ENCODE results near the gene C1orf198.

The C1orf198 gene

DNA sequence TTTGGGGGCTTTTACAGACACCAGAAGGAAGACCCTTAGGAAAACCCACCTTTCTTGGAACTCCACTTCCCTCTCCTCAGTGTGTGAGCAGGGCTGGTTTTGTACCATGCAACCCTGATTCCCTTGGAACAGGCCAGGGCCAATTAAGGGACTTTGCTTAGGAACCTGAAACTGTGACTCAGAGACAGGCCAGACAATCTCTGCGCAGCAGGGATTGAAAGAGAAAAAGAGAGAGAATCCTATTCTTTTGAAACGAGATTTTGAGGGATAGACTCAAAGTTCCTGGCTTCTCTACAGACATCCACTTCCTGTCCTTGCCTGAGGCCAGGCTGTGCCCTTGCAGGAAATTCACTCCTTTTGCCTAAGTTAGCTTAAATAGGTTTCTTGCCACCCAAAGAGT is 23.1 kb upstream of the C1orf198 start:
- no peak for DNase-seq

- no peak for DNase-seq
Measured at GRCh38 chr1:230884646-230885045, 16.3 kb upstream of the C1orf198 start.

- DNase-seq: no peak
Measured at GRCh38 chr1:230883967-230884366, 15.6 kb upstream of the C1orf198 start.

DNA sequence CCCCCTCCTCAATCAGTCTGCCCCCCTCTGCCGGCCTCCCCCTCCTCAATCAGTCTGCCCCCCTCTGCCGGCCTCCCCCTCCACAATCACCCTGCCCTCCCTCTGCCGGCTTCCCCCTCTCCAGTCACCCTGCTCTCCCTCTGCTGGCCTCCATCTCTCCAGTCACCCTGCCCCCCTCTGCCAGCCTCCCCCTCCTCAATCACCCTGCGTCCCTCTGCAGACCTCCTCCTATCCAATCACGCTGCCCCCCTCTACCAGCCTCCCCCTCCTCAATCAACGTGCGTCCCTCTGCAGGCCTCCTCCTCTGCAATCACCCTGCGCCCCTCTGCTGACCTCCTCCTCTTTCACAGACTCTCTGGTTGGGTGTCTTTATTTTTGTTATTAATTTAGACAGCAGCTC is 11.5 kb upstream of the C1orf198 start:
- DNase-seq: no peak

GRCh38 chr1:230878591-230878990 is 10.3 kb upstream of the C1orf198 start:
- no peak for DNase-seq

DNA sequence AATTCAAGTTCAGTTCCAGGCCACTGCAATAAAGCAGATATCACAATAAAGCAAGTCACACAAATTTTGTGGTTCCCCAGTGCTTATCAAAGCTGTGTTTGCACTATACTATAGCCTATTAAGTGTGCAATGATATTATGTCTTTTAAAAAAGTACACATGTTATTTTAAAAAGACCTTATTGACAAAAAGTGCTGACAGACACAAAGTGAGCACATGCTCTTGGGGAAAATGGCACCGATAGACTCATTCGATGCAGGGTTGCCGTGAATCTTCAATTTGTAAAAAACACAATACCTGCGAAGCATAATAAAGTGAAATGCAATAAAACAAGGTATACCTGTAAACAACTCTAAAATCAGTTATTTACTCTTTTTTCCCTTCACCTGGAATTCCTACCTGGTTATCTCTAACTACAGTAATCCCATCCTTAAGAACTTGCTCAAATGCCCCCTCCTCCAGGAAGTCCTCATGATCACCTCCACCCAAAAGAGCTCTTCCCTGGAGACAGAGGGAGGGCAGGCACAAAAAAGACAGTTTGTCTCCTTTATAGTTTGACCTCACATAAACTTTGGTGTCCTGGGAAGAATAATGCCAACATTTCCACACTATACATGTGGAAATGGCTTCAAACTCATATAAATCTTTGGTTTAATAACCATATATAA is 9.7 kb upstream of the C1orf198 start:
- DNase-seq: no peak

DNA sequence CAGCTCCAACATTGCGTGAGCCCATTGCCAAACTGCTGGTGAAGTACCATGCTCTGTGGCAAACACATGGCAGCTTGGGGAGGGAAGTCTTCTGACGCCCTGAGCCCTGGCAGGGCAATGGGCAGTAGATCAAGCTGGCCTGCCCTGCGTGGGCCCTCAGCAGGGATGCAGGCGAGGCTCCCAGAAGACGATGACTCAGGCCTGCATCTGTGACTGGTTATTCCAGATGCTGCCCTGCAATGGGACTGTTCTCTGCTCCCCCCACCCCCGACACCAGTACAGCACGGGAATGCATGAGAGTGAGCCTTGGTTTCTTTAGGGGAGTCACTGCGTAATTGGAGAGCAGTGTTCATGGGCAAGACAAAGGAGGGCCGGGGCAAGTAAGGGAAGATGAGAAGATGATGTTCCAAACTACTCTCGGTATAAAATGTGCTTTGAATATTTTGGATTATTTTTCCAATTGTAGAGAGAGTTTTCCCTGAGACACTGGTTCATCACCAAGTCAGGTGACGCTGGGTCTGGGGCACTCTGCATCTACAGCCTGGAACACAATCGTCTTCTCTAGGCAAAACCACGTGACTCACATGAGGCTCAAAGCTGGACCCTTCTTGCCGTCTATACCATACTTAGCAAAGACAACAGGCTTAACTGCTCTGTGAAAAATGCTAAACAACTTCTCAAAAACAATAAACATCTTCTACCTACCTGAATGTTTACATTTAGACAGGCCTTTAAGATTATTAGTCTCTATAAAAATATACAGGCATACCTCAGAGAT is 9.0 kb upstream of the C1orf198 start:
- no peak for DNase-seq

DNA sequence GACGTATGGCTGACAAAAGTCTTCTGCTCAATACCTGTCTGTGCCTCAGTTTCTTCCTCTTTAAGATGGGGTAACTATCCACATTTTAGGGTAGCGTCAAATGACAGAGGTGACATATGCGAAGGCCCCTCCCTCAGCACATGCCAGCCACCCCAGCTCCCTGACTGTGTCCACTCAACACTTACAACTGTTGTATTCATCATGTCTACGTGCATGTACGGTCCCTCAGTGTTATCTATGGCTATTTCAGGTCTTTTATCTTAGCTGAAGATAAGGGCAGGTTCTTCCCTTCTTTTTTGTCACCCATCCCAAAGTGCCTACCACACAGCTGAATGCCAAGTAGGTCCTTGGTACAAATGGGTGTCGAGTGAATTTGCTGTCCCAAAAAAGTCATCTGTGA is 8.3 kb upstream of the C1orf198 start:
- no peak for DNase-seq

DNA sequence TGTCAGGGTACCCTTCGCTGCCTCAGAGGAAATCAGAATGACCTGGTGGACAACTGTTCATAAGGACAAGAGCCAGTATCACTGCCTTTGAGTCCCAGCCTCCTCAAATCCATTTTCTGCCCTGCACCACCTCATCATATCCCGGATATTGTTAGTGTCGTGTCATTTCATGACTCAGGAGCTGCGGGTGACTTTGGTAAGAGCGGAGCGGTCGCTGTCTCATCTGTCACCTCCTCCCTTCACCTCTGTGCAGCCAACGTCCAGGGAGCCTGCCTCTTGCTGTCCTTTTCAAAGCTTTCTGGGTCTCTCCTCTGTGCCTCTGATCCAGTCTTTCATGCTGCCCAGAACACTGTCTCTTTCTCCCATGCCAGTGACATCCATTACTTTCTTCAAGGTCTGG is 7.0 kb upstream of the C1orf198 start:
- no peak for DNase-seq

DNA sequence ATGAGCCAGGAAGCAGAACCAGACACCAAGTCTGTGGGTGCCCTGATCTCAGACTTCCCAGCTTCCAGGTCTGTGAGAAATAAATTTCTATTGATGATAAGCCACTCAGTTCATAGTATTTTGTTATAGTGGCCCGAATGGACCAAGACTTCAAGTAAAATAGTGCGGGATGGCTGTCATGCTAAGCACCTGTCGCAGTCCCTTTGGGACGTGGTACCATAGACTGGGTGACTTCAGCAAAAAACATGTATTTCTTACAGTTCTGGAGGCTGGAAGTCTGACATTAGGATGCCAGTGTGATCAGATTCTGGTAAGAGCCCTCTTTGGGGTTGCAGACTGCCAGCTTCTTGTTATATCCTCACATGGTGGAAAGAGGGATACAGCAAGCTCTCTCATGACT is 2.6 kb upstream of the C1orf198 start:
- DNase-seq: no peak

GRCh38 chr1:230869500-230869899 is 1.2 kb upstream of the C1orf198 start:
- no peak for DNase-seq

DNA sequence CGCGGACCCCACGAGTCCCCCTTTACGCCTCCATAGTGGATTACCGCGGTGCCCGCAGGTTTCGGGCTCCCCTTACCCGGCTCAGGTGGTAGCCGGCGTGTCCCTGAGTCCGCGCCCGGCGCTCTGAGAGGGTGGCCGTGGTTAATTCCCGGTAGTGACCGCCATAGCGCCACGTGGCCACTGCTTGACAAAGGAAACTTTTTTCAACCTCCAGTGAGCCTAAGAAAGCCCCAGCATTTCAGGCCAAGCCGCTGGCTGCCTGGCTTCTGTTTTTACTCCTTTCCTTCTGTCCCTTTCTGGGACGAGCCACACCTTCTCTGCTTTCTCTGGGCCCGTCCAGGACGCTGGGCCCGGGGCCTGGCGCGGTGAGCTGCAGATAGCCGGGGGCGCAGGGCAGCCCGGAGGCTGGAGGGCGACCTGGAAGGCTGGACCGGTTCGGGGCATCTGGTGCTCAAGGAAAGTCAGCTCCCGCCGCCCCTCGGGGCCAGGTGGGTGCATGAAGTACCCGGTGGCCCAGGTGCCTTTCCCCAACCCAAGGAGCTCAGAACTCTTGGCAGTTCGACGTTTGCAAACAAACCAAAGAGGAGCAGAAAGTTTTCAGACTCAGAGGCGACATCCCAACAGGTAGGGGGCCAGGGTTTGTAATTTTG is 540 bp upstream of the C1orf198 start:
- DNase-seq: no peak

GRCh38 chr1:230867101-230867902 is 1.0 kb downstream of the C1orf198 start:
- DNase-seq: no peak

GRCh38 chr1:230866171-230867070 is 1.9 kb downstream of the C1orf198 start:
- no peak for DNase-seq

DNA sequence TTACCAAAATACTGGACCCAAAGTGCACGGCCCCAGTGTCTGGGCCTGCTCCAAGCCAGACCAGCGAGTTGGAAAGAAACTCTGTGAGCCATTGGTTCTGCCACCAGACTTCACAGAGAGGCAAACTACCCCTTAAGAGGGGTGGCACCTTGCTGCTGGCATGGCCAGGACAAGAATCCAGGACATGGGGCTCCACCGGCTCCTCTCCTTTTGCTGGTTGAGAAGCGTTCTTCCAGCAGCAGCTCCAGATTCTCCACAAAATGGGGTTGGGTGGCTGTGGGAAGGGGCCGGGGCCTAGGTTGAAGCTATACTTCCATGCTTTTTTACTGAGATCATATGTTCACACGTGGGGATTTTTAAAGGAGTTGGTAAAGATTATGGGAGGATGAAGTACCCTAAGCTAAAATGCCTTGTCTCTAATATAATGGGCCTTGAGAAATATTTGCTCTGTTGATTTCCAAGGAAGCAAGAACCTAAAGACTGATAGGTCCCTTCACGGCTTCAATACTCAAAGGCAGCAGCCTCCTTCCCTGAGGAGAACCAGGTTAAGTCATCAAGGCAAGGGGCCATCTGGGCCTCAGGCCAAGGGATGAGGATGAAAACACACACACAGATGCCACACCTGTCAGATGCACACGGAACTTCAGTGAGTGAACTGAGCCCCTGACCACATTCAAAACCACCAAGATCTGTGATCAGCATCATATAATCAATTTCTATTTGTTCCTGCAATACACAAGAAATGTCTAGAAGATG is 3.1 kb downstream of the C1orf198 start:
- no peak for DNase-seq

GRCh38 chr1:230864441-230864840 is 3.9 kb downstream of the C1orf198 start:
- no peak for DNase-seq

DNA sequence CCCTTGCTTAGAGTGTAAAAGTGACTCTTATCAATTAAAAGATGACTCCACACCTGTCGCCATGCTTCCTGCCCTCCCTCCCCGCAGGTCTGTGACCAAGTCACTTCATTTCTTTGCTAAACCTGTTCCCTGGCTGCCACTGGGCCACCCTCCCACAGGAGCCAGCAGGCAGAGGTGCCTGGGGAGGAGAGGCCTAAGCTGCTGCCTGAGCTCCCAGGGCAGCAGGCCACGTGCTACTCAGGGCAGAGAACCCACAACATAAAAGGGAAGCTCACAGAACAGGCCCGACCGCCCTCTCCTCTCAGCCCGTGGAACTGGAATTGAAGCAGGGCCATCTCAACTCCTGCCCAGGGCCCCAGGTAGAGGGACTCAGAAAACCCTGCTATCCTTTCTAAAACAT is 4.9 kb downstream of the C1orf198 start:
- DNase-seq: no peak

DNA sequence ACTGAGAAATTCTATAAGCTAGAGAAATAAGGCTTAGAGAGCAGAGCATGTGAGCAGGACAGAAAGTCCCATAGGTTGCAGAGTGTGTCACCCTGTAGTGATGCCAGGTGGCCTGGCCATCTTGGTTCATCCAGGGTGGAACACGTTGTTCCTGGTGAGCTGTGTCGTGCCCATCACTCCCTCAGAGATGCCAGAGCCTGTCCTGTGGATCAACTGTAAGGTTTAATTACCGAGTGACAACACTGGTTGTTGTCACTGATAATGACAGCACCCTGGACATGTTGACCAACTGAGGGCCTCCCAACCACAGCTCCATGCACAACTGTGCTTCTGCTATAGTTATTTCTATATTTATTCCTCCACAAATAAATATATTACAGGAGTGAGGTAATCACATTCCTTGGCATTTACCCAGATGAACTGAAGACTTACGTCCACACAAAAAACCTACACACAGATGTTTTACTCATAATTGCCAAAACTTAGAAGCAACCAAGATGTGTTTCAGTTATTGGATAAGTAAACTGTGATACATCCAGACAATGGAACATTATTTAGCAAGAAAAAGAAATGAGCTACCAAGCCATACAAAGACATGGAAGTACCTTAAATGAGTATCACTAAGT is 6.2 kb downstream of the C1orf198 start:
- DNase-seq: no peak

DNA sequence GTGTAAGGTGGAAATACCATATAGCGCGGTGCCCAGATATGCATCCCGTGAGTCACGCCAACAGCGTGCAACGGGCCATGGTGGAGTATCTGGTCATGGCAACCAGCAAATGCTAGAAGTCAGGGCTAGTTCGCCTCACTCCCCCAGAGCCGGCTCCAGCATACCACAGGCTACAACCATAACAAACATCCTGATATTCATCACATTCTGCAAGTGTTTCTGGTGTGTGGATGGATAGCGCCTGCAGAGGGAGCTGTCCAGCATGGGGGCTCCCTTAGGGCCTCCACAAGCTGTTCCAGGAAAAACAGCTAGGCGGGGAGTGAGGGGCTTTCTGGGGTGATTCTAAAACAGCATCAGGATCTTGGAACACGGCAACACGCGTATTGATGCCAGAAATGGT is 6.8 kb downstream of the C1orf198 start:
- no peak for DNase-seq

GRCh38 chr1:230860617-230861384 is 7.5 kb downstream of the C1orf198 start:
- no peak for DNase-seq
